DOHH2 (cell line): Measurements from ENCODE around the gene NUCKS1.

Experiments
- EZH2phosphoT487 ChIP-seq: fragments of 200-600 bp; sonication (generic); IDR thresholded peaks from 2 replicates; pipeline ENCODE4 v1.6.1; 2017; ENCODE audit warnings: borderline replicate concordance, mild to moderate bottlenecking, antibody characterized with exemption, low read length, moderate library complexity, mixed read lengths
- TF ChIP-seq, protein P1 (sequence below): fragments of 200-600 bp; sonication (generic); IDR thresholded peaks from one replicate; pipeline ENCODE4 v1.5.1; 2014; ENCODE audit warnings: antibody characterized with exemption, mild to moderate bottlenecking, low read depth, low read length; ENCODE audit not compliant: poor library complexity, severe bottlenecking

DNA sequence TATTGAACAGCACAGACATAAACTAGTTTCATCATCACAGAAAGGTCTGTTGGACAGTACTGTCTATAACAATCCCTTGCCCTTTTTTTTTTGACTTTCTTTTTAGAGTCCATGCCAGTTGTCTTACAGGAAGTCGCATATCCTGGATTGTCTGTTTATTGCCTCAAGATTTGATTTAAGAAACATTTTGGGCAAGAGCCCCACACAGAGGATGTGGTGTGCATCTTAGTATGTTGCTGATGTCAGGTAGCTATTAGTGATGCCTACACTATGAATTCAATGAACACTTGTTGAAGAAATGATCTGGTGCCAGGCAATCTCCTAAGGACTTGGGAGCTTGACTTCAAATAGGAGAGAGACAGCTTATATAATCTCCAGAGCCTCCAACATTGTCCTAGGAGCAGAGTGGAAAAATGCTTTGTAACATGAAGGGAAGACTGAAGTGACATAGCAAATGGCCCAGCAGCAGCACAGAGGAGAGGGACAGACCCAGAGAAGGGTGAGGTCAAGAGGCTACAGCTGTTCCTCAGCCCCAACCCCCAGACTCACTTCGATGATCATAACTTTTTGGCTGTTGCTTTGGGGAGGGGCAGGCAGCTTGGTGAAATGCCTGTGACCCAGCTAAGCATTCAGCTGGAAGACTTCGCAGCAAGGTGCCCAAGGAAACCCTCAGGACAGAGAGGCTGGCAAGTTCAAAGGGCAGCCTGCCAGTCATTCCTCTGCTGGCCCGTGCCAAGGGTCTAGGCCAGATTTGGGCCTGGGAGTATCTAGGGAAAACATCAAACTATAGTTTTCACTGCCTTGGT is 32.8 kb upstream of the NUCKS1 start:
- TF ChIP-seq, protein P1, sequence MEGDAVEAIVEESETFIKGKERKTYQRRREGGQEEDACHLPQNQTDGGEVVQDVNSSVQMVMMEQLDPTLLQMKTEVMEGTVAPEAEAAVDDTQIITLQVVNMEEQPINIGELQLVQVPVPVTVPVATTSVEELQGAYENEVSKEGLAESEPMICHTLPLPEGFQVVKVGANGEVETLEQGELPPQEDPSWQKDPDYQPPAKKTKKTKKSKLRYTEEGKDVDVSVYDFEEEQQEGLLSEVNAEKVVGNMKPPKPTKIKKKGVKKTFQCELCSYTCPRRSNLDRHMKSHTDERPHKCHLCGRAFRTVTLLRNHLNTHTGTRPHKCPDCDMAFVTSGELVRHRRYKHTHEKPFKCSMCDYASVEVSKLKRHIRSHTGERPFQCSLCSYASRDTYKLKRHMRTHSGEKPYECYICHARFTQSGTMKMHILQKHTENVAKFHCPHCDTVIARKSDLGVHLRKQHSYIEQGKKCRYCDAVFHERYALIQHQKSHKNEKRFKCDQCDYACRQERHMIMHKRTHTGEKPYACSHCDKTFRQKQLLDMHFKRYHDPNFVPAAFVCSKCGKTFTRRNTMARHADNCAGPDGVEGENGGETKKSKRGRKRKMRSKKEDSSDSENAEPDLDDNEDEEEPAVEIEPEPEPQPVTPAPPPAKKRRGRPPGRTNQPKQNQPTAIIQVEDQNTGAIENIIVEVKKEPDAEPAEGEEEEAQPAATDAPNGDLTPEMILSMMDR: no peak
- no peak for TF ChIP-seq EZH2phosphoT487
